ENCODE results near the gene LTBP1.
"Not testable (repeated sequence)": the region's sequence is repeated elsewhere in the genome, so short reads cannot be mapped to it uniquely, and the experiment has no call there.

The LTBP1 gene

GRCh38 chr2:33160191-33160590 is 213.4 kb downstream of the LTBP1 start:
- DNase-seq, result no peak

GRCh38 chr2:33166287-33166881 is 219.6 kb downstream of the LTBP1 start:
- DNase-seq, result no peak

- DNase-seq, result no peak
These were observed 221.0 kb downstream of the LTBP1 start for GRCh38 chr2:33167622-33168245.

- DNase-seq, result no peak
These were observed 221.7 kb downstream of the LTBP1 start for GRCh38 chr2:33168425-33168824.

GRCh38 chr2:33168922-33169321 is 222.2 kb downstream of the LTBP1 start:
- DNase-seq, result no peak

GRCh38 chr2:33170251-33170650 is 223.5 kb downstream of the LTBP1 start:
- DNase-seq, result not testable (repeated sequence)

- DNase-seq, result no peak
These were observed 230.9 kb downstream of the LTBP1 start for GRCh38 chr2:33177627-33178026.

GRCh38 chr2:33178209-33178608 is 231.5 kb downstream of the LTBP1 start:
- no peak for DNase-seq

GRCh38 chr2:33180915-33181314 is 234.2 kb downstream of the LTBP1 start:
- DNase-seq, result no peak

- DNase-seq, result no peak
These were observed 234.7 kb downstream of the LTBP1 start for GRCh38 chr2:33181466-33181865.

GRCh38 chr2:33184041-33184440 is 237.3 kb downstream of the LTBP1 start:
- no peak for DNase-seq

GRCh38 chr2:33186937-33187336 is 240.2 kb downstream of the LTBP1 start:
- no peak for DNase-seq

GRCh38 chr2:33188799-33189198 is 242.0 kb downstream of the LTBP1 start:
- DNase-seq, result no peak

GRCh38 chr2:33190393-33190937 is 243.7 kb downstream of the LTBP1 start:
- DNase-seq, result no peak

- no peak for DNase-seq
These were observed 249.1 kb downstream of the LTBP1 start for GRCh38 chr2:33195891-33196290.

- no peak for DNase-seq
These were observed 249.9 kb downstream of the LTBP1 start for GRCh38 chr2:33196700-33197099.

- DNase-seq, result no peak
These were observed 250.6 kb downstream of the LTBP1 start for GRCh38 chr2:33197198-33197938.

- DNase-seq, result no peak
These were observed 256.1 kb downstream of the LTBP1 start for GRCh38 chr2:33202641-33203522.

- DNase-seq, result no peak
These were observed 258.2 kb downstream of the LTBP1 start for GRCh38 chr2:33204945-33205344.

- DNase-seq, result no peak
These were observed 259.1 kb downstream of the LTBP1 start for GRCh38 chr2:33205693-33206434.

GRCh38 chr2:33207151-33207740 is 260.5 kb downstream of the LTBP1 start:
- DNase-seq, result no peak

- no peak for DNase-seq
These were observed 261.6 kb downstream of the LTBP1 start for GRCh38 chr2:33208400-33208799.
